ENCODE data around the gene GABBR2. TPM values are rescaled to one million over a fixed set of nuclear protein-coding genes. Genes with fewer than 3 reads are reported as not detected.
"Not testable (repeated sequence)": the region's sequence is repeated elsewhere in the genome, so short reads cannot be mapped to it uniquely, and the experiment has no call there.

The GABBR2 gene
- total RNA-seq, 1 experiment from 2014 or later: 1.9 TPM

- DNase-seq (ENCODE audit: low read depth): no peak
Observed at GRCh38 chr9:98520221-98520960, 188.3 kb downstream of the GABBR2 start.

- DNase-seq (ENCODE audit: low read depth): no peak
Observed at GRCh38 chr9:98519641-98520040, 189.1 kb downstream of the GABBR2 start.

GRCh38 chr9:98518556-98518955, 190.2 kb downstream of the GABBR2 start:
- DNase-seq (ENCODE audit: low read depth): no peak

DNA sequence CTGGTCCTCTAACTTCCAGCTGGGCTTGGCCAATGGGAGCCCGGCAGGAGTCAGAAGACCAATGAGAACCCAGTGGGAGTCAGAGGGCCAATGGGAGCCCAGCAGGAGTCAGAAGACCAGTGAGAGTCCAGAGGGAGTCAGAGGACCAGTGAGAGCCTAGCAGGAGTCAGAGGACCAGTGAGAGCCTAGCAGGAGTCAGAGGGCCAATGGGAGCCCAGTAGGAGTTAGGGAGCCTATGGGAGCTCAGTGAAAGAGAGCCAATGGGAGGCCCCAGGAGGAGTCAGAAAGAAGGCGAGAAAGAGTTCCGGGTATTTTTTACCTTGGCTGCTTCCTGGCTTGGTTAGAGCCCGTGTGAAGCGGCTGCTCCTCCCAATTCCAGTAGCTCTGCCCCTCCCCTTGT, 191.0 kb downstream of the GABBR2 start:
- no peak for DNase-seq (ENCODE audit: low read depth)

GRCh38 chr9:98516897-98517503, 191.7 kb downstream of the GABBR2 start:
- DNase-seq (ENCODE audit: low read depth): no peak

DNA sequence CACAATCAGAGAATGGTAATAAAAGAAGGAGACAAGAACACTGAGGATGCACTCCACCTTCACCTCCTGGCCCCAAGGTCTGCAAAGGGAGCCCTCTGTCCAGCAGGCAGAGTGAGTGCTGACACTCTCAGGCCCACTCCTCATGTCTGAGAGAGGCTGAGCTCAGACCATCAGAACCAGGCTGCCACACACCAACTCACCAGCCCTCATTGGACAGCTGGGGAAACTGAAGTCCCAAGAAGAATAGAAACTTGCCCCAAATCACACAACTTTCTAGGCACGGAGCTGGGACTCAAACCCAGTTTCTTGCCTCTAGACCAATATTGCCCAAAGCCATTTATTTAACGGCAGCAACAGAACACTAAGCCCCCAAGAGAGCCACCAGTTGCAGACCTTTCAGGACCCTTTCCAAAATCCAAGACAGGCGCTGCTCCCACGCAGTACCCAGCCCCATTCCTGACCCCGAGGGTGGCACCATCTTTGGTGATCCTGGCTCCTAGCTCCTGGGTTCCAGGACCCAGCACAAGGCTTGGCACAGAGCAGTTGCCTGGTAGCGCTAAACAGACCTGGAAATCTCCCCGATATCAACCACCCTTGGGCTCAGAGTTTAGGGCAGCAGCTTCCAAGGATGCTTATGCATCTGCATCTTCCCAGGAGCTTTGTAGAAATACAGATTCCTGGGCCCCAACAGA, 192.4 kb downstream of the GABBR2 start:
- DNase-seq (ENCODE audit: low read depth): no peak

DNA sequence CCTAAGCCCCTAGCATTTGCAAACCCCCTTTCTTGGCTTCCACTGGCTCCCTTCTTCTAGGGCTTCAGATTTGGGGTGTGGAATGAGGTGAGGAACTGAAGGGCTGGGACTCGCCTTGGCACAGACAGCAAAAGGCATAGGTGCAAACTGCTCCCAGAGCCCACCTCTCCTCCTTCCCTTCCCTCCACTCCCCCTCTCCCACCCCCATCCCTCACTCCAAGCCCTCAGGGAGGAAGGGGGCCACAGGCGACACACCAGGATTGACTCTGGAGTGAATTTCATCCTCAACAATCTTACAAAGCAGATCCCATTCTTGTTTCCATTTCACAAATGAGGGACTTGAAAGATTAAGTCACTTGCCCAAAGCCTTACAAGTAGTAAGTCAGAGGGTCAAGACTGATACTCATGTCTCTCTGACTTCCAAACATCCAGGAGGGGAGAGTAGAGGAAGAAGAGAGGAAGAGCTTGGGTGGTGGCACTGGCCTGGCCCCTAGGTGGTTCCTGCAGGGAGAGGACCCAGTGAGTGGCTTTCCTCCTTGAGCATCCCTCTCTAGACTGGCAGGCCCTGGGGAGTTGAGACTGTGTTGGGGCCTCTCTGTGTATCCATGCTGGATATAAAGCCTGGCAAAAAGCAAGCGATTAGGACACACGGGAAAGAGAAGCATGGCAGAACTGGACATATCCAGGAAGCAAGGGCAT, 193.1 kb downstream of the GABBR2 start:
- no peak for DNase-seq (ENCODE audit: low read depth)

DNA sequence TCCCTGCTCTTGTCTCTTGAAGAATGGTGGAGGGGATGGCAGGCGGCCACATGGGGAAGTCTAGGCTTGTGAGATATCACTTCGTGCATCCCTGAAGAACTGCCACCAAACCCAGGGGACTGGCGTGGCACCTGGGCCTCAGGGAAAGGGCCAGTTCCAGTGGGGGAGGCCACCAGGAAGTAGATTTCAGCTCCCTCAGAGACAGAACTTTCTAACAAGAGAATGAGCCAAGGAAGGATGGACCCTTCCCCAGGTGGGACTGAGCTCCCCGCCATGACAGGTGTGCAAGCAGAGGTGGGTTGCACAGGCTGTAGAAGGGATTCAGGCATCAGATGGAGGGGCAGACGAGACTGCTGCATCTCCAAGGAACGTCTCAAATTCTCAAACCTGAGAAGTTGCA, 193.9 kb downstream of the GABBR2 start:
- DNase-seq (ENCODE audit: low read depth): no peak

DNA sequence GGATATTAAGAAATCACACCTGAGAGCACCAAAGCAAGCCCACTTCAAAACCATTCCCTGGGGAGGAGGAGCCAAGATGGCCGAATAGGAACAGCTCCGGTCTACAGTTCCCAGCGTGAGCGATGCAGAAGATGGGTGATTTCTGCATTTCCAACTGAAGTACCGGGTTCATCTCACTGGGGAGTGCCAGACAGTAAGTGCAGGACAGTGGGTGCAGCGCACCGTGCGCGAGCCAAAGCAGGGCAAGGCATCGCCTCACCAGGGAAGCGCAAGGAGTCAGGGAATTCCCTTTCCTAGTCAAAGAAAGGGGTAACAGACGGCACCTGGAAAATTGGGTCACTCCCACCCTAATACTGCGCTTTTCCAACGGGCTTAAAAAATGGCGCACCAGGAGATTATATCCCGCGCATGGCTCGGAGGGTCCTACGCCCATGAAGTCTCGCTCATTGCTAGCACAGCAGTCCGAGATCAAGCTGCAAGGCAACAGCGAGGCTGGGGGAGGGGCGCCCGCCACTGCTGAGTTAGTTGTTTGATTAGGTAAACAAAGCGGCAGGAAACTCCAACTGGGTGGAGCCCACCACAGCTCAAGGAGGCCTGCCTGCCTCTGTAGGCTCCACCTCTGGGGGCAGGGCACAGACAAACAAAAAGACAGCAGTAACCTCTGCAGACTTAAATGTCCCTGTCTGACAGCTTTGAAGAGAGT, 200.4 kb downstream of the GABBR2 start:
- not testable (repeated sequence) for DNase-seq (ENCODE audit: low read depth)

DNA sequence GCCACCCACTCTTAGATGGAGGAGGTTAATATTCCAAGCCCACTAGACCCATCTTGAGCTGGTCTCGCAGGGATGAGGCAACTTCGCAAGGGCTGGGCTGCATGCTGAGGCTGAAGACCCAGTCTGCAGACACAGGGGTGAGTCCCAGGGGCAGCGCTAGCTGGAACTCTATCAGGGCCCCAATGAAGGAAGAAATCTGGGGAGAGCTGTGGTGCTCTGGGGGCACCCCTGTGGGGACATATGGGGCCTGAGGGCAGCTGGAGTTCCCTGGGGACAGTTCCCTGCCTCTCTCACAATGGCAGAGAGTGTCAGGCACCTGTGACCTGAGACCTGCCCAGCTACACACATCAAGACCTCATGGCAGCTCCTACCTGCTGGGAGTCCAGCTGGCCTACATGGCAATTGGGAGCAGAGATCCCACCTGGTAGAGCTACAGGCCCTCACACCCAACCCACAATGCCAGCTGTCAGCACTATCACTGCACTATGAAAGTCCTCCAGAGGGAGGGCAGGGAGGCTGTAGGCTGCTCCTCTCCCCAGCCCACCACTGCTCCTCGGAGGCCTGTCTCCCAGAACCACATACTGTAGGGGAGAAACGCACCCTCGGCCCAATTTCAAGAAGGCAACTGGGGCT, 202.2 kb downstream of the GABBR2 start:
- DNase-seq (ENCODE audit: low read depth): no peak

- no peak for DNase-seq (ENCODE audit: low read depth)
Observed at GRCh38 chr9:98504298-98505282, 204.1 kb downstream of the GABBR2 start.

- no peak for DNase-seq (ENCODE audit: low read depth)
Observed at GRCh38 chr9:98503867-98504266, 204.9 kb downstream of the GABBR2 start.

DNA sequence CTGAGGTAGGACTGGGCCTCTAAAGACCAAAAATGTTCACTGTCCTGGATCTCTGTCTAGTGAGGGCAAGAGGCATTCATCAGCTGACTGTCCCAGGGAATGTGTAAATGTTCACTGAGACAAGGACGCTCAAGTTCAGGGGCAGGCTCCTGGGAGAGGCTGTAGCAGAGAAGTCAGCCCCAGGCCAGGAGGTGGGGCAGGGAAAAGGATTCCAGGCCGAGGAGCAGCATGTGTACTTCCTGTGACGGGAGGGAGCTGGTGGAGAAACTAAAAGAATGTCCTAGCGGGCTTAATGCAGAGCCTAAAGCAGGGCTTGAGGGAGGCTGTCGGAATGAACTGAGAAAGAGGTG, 205.8 kb downstream of the GABBR2 start:
- peak; percentile 39 for DNase-seq (ENCODE audit: low read depth)

GRCh38 chr9:98502311-98502975, 206.3 kb downstream of the GABBR2 start:
- DNase-seq (ENCODE audit: low read depth): no peak

- no peak for DNase-seq (ENCODE audit: low read depth)
Observed at GRCh38 chr9:98501819-98502218, 206.9 kb downstream of the GABBR2 start.

GRCh38 chr9:98501259-98501658, 207.5 kb downstream of the GABBR2 start:
- DNase-seq (ENCODE audit: low read depth): not testable (repeated sequence)

DNA sequence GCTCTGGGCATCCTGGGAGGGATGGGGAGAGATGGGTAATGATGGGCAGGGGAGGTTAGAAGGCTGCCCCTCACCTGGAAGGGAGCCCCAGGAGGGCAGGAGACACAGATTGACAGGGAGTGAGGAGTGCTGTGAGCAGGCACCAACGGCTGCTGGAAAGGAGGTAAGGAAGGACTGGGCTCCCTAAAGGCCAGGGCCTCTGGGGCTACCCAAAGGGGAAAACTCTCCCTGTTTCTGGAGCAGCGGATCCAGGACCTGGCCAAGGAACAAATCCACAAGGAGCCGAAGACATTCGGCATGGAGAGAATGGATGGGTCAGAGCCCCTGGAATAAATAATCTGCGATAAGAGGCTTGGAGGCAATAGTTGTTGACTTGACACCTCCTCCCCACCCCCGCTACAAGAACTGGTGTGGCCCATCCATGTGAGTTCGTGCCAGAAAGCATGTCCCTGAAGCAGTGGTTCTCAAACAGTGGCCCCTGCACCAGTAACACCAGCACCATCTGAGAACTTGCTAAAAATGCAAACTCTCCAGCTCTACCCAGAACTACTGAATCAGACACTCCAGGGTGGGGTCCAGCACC, 208.3 kb downstream of the GABBR2 start:
- DNase-seq (ENCODE audit: low read depth): no peak

GRCh38 chr9:98495530-98495929, 213.2 kb downstream of the GABBR2 start:
- DNase-seq (ENCODE audit: low read depth): no peak

DNA sequence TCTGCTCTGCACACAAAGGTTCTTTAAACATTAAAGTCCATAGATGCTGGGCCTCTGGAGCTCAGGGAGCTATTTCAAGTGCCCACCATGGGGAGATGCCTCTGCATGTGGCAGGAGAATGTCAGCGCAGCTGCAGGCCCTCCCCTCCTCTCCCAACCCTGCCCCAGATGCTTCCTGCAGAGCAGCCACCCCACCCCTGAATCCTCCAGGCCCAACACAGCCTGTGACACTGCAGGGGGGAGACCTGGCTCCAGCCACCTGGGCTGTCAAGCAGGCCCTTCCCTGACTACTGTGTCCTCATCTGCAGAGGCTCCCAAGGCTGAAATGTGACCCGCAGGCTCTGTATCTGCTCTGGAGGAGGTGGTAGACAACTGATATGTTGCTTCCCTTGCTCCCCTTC, 213.9 kb downstream of the GABBR2 start:
- DNase-seq (ENCODE audit: low read depth): no peak
